RWPE1 (cell line): Measurements from ENCODE around the gene CCDC81.

Experiments
- CTCF ChIA-PET: fragments of 350-600 bp; sonication (Branson Sonifier 250); formaldehyde crosslinking; extraction: SDS; loops from one replicate; lab custom pipeline; 2021; lab: Yijun Ruan, JAX
- POLR2A ChIA-PET: fragments of 400-600 bp; formaldehyde crosslinking; extraction: SDS; loops from one replicate; lab custom pipeline; 2020; ENCODE audit warnings: antibody characterized with exemption; ENCODE audit not compliant: low non-redundant PET; lab: Yijun Ruan, JAX
- DNase-seq: peaks from one replicate; pipeline ENCODE4 v3.0.0; 2012; ENCODE audit warnings: low spot score
- H3K27ac ChIP-seq: fragments of 450-650 bp; 2 replicates; pipeline ENCODE4 v1.5.1; 2017
- CTCF ChIP-seq: fragments of 450-650 bp; conservative IDR thresholded peaks from 2 replicates; pipeline ENCODE4 v1.5.1; 2017; ENCODE audit warnings: low read depth, mild to moderate bottlenecking

CCDC81 gene

GRCh38 chr11:86396396-86396795 is 21.7 kb downstream of the CCDC81 start:
- ChIA-PET CTCF (interaction anchor here (0.7 kb wide), 1 partner anchor 463 kb away, joined by 3 read pairs; no protein-coding TSS in a partner anchor), POLR2A (no interaction called here)
- no peak overlapping the region for H3K27ac ChIP-seq
- TF ChIP-seq CTCF: no peak
- DNase-seq: no peak

GRCh38 chr11:86397351-86397750 is 22.7 kb downstream of the CCDC81 start:
- CTCF ChIA-PET: interaction anchor here (0.7 kb wide), 1 partner anchor 1031 kb away, joined by 3 read pairs; no protein-coding TSS in a partner anchor
- POLR2A ChIA-PET: no interaction called here
- no peak overlapping the region for H3K27ac ChIP-seq
- no peak for DNase-seq
- TF ChIP-seq CTCF: no peak

GRCh38 chr11:86398106-86398505 is 23.4 kb downstream of the CCDC81 start:
- TF ChIP-seq CTCF: no peak
- POLR2A ChIA-PET: no interaction called here
- H3K27ac ChIP-seq: no peak overlapping the region
- CTCF ChIA-PET: no interaction called here
- no peak for DNase-seq

GRCh38 chr11:86403458-86403857 is 28.8 kb downstream of the CCDC81 start:
- no peak overlapping the region for H3K27ac ChIP-seq
- POLR2A ChIA-PET: no interaction called here
- CTCF ChIA-PET: interaction anchor here (0.5 to 0.6 kb wide), 2 partner anchors 23 to 44 kb away, joined by 3 read pairs; no protein-coding TSS in a partner anchor
- no peak for DNase-seq
- TF ChIP-seq CTCF: no peak

GRCh38 chr11:86408845-86409244 is 34.2 kb downstream of the CCDC81 start:
- peak; percentile 29 for DNase-seq
- ChIA-PET CTCF (interaction anchor here (0.6 to 0.7 kb wide), 3 partner anchors 79 to 554 kb away, joined by 3 to 4 read pairs (median 3); partner anchors contain the start of gene CCDC83), POLR2A (no interaction called here)
- 0 out of 2 replicates have a peak, but pooled peaks have one; percentile 13 for TF ChIP-seq CTCF
- H3K27ac ChIP-seq: no peak overlapping the region

GRCh38 chr11:86414032-86414431 is 39.3 kb downstream of the CCDC81 start:
- CTCF ChIA-PET: no interaction called here
- peak; percentile 50 for DNase-seq
- POLR2A ChIA-PET: no interaction called here
- H3K27ac ChIP-seq: no peak overlapping the region
- TF ChIP-seq CTCF: no peak
